GM12892 (cell line): Measurements from ENCODE around the gene OOSP2.

Experiments used
- POLR2A ChIP-seq: IDR thresholded peaks from 2 replicates; pipeline ENCODE4 v1.6.1; 2011; ENCODE audit warnings: low read depth, low read length, control low read depth
- POLR2AphosphoS5 ChIP-seq: IDR thresholded peaks from 2 replicates; pipeline ENCODE4 v1.6.1; 2011; ENCODE audit warnings: low read depth, low read length, control low read depth
- TAF1 ChIP-seq: IDR thresholded peaks from 2 replicates; pipeline ENCODE4 v1.6.1; 2011; ENCODE audit warnings: low read depth, mild to moderate bottlenecking, control low read depth, low read length, borderline replicate concordance

DNA sequence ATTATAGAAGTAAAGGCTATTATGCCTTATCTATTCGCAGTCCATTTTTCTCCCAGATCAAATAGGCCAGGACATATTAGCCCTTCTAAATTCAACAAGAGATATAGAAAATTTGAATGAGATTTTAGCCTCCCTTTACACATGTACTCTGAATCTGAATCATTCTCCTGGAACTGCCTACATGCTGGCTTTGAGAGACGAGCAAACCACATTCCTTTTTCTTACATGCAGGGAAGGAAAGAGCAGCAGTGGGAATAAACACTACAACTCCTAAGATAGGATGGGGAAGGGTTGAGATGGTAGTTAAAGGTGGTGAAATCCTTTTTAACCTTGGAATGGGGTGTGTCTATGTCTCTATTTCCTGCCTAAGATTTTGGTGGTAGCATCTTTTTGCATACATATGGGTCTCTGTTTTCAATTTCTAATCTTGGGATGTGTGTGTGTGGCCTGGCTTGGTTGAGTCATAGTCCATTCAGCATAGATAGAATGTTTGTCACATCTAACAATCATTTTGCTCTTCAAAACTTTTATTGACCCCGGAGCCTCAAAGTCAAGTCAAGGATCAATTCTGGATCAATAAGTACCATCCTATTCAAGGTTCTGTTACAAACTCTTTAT lies 11.1 kb upstream of the OOSP2 start:
- TF ChIP-seq POLR2A (no peak), POLR2AphosphoS5 (no peak), TAF1 (no peak)
